IMR-90 (cell line): ENCODE results near the gene NUDT7. TPM values are rescaled to one million over a fixed set of nuclear protein-coding genes. Genes with fewer than 3 reads are reported as not detected.

Source experiments
- ATAC-seq: fragments of 200-7000 bp; cut with Tn5 transposase; 2 replicates; pipeline ENCODE4 v1.9.1; 2020; ENCODE audit warnings: low read depth, mild to moderate bottlenecking, moderate library complexity
- BruUV-seq: library from RNA; stranded (reverse); fragments of 400-500 nt; replicated peaks from 2 replicates; lab custom pipeline; 2021; lab: Mats Ljungman, UMichigan
- CTCF ChIA-PET: fragments of 300-600 bp; formaldehyde crosslinking; extraction: SDS; loops from one replicate; lab custom pipeline; 2021; ENCODE audit warnings: antibody characterized with exemption; lab: Yijun Ruan, JAX
- POLR2A ChIA-PET: fragments of 300-600 bp; sonication (Branson Sonifier 250); formaldehyde crosslinking; loops from one replicate; lab custom pipeline; 2022; ENCODE audit warnings: antibody characterized with exemption; ENCODE audit not compliant: unreplicated experiment; lab: Charles Lee
- DNase-seq: peaks from one replicate; pipeline ENCODE4 v3.0.0; 2013
- H2AFZ ChIP-seq: replicated peaks from 2 replicates; pipeline ENCODE3; 2013; ENCODE audit warnings: low read length, mild to moderate bottlenecking; ENCODE audit not compliant: poor library complexity
- H2AK5ac ChIP-seq: 2 replicates; pipeline ENCODE4 v1.6.1; 2013; ENCODE audit warnings: low read depth, low read length, inconsistent platforms
- H2AK9ac ChIP-seq: replicated peaks from 2 replicates; pipeline ENCODE3; 2013; ENCODE audit warnings: mild to moderate bottlenecking, low read depth, low read length, moderate library complexity; ENCODE audit not compliant: poor library complexity
- H2BK120ac ChIP-seq: 2 replicates; pipeline ENCODE4 v1.6.1; 2013; ENCODE audit warnings: low read depth, low read length, inconsistent platforms
- H2BK15ac ChIP-seq: 3 replicates; pipeline ENCODE4 v1.6.1; 2013; ENCODE audit warnings: low read depth, low read length, inconsistent platforms
- H2BK20ac ChIP-seq: 2 replicates; pipeline ENCODE4 v1.6.1; 2013; ENCODE audit warnings: low read depth, mild to moderate bottlenecking, inconsistent platforms, low read length, moderate library complexity
- H2BK5ac ChIP-seq: 2 replicates; pipeline ENCODE4 v1.6.1; 2013; ENCODE audit warnings: mild to moderate bottlenecking, low read depth, low read length, inconsistent platforms; ENCODE audit not compliant: poor library complexity, severe bottlenecking
- H3K14ac ChIP-seq: replicated peaks from 2 replicates; pipeline ENCODE4 v1.6.1; 2013; ENCODE audit warnings: low read depth, low read length, inconsistent platforms
- H3K18ac ChIP-seq: 2 replicates; pipeline ENCODE4 v1.6.1; 2013; ENCODE audit warnings: low read depth, low read length, control low read depth
- H3K23ac ChIP-seq: 2 replicates; pipeline ENCODE4 v1.6.1; 2013; ENCODE audit warnings: low read depth, low read length, inconsistent platforms
- H3K27ac ChIP-seq: 2 replicates; pipeline ENCODE4 v1.5.1; 2013; ENCODE audit warnings: mild to moderate bottlenecking, control low read depth, low read length; ENCODE audit not compliant: insufficient read depth
- H3K27me3 ChIP-seq: 2 replicates; pipeline ENCODE4 v1.6.1; 2013; ENCODE audit warnings: low read length; ENCODE audit not compliant: control insufficient read depth, insufficient read depth
- H3K36me3 ChIP-seq: 2 replicates; pipeline ENCODE4 v1.6.1; 2013; ENCODE audit warnings: low read length, mixed read lengths; ENCODE audit not compliant: control insufficient read depth, insufficient read depth
- H3K4ac ChIP-seq: 2 replicates; pipeline ENCODE4 v1.6.1; 2013; ENCODE audit warnings: low read depth, low read length, inconsistent platforms
- H3K4me1 ChIP-seq: 2 replicates; pipeline ENCODE4 v1.6.1; 2013; ENCODE audit warnings: low read length, mixed read lengths; ENCODE audit not compliant: control insufficient read depth, insufficient read depth
- H3K4me2 ChIP-seq: 2 replicates; pipeline ENCODE4 v1.6.1; 2013; ENCODE audit warnings: low read depth, mild to moderate bottlenecking, control low read depth, low read length, moderate library complexity
- H3K4me3 ChIP-seq: 2 replicates; pipeline ENCODE4 v1.5.1; 2013; ENCODE audit warnings: low read depth, mild to moderate bottlenecking, control low read depth, low read length, moderate library complexity; ENCODE audit not compliant: insufficient read depth
- H3K56ac ChIP-seq: 2 replicates; pipeline ENCODE4 v1.6.1; 2013; ENCODE audit warnings: low read length, inconsistent platforms; ENCODE audit not compliant: insufficient read depth; ENCODE audit errors: extremely low read depth
- H3K79me1 ChIP-seq, 2 experiments: 2 replicates each; pipeline ENCODE4 v1.6.1; 2013; ENCODE audit warnings: low read length in 2 of 2, inconsistent platforms in 1 of 2, low read depth in 1 of 2
- H3K9ac ChIP-seq: 2 replicates; pipeline ENCODE4 v1.6.1; 2013; ENCODE audit warnings: low read depth, low read length, control low read depth
- H3K9me1 ChIP-seq: 2 replicates; pipeline ENCODE4 v1.6.1; 2013; ENCODE audit warnings: low read length, inconsistent platforms; ENCODE audit not compliant: insufficient read depth
- H3K9me3 ChIP-seq: 2 replicates; pipeline ENCODE4 v1.6.1; 2013; ENCODE audit warnings: low read length; ENCODE audit not compliant: control insufficient read depth, insufficient read depth
- H4K20me1 ChIP-seq: 2 replicates; pipeline ENCODE4 v1.6.1; 2013; ENCODE audit warnings: low read length, inconsistent platforms; ENCODE audit not compliant: insufficient read depth
- H4K5ac ChIP-seq: 2 replicates; pipeline ENCODE4 v1.6.1; 2013; ENCODE audit warnings: mild to moderate bottlenecking, low read depth, low read length, control low read depth
- H4K8ac ChIP-seq, 2 experiments: 2 replicates each; pipeline ENCODE4 v1.6.1; 2013; ENCODE audit warnings: low read depth in 2 of 2, low read length in 2 of 2, control low read depth in 1 of 2, inconsistent platforms in 1 of 2
- H4K91ac ChIP-seq: 2 replicates; pipeline ENCODE4 v1.6.1; 2013; ENCODE audit warnings: low read depth, low read length, inconsistent platforms; ENCODE audit not compliant: insufficient read depth
- CEBPB ChIP-seq: IDR thresholded peaks from 2 replicates; pipeline ENCODE4 v1.6.1; 2012; ENCODE audit warnings: low read depth, low read length, improper control_type of control experiment
- NFE2L2 ChIP-seq: fragments of 150-350 bp; IDR thresholded peaks from 2 replicates; pipeline ENCODE4 v1.6.1; 2016; ENCODE audit warnings: low read depth, mild to moderate bottlenecking, low read length
- WGBS, 2 experiments: methylation state at CpG; one replicate each; pipeline versions ENCODE4 v1.1.5 to v1.1.7; 2013; ENCODE audit warnings: missing lambda C conversion rate in 2 of 2; ENCODE audit not compliant: insufficient read length in 1 of 2; ENCODE audit errors: extremely low coverage in 2 of 2; 5-methylcytosine and 5-hydroxymethylcytosine counted together
- dilution Hi-C: fragments of 300-500 bp; cut with HindIII; formaldehyde crosslinking; loops from one replicate; pipeline ENCODE4 v1.14.3; 2018; ENCODE audit warnings: low sequenced_read_pairs; ENCODE audit not compliant: unreplicated experiment
- in situ Hi-C: fragments of 300-500 bp; cut with MboI; formaldehyde crosslinking; loops from 3 replicates; pipeline ENCODE4 v1.14.3; 2019; ENCODE audit warnings: low sequenced_read_pairs, inconsistent platforms, mixed read lengths
- intact Hi-C: fragments of 100-400 bp; cut with micrococcal nuclease; formaldehyde crosslinking; loops from 2 replicates; pipeline ENCODE4 v1.10.0; 2022
- polyA plus RNA-seq, 3 experiments: library from polyadenylated mRNA; depleted of rRNA; stranded (reverse); fragments of >200 nt; gene quantifications; 2 replicates each; pipeline ENCODE4 v1.2.3, GENCODE V29; 2012; ENCODE audit warnings: low replicate concordance in 1 of 3
- total RNA-seq: library from RNA; depleted of rRNA; stranded (reverse); fragments of >200 nt; gene quantifications from 2 replicates; pipeline ENCODE4 v1.2.3, GENCODE V29; 2012

Gene NUDT7
- total and polyA plus RNA-seq, 2 of the 4 experiments (the other 2 are of a cell fraction) = 4.3 to 6.2 TPM

DNA sequence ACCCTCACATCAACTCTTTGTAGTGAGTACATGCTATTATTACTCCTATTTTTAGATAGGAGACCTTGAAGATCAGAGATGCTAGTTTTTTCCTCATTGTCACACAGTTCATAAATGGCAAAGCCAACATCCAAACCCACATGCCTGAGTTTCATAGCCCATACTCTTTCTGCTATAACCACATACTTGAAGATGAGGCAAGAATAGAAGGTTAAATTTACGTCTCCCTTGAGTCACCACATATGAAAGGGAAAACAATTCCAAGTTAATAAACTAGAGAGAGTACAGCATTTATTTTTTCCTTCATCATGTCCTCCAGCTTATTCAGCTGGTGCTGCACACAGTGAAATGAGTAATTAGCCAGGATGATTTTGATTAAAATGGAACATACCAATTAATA, 23.7 kb downstream of the NUDT7 start:
- no peak overlapping the region for H2AFZ ChIP-seq
- H2BK15ac ChIP-seq = no peak overlapping the region; the same call in 2 of the 3 replicates
- no peak overlapping the region for H4K8ac ChIP-seq
- no peaks in the 10 kb centered on the region for H3K36me3 ChIP-seq
- H3K18ac ChIP-seq = no peak overlapping the region
- H4K5ac ChIP-seq = no peak overlapping the region
- H3K4me3 ChIP-seq = no peak overlapping the region
- no peak overlapping the region for H3K4ac ChIP-seq
- dilution Hi-C loops (no loop called here), intact Hi-C loops (no loop called here), in situ Hi-C loops (no loop called here)
- ChIA-PET CTCF (no interaction called here), POLR2A (no interaction called here)
- H3K79me1 ChIP-seq = no peaks in the 10 kb centered on the region
- H3K9me1 ChIP-seq = no peaks in the 10 kb centered on the region
- peaks cover 6% of the 10 kb centered on the region for H3K4me1 ChIP-seq
- no peaks in the 10 kb centered on the region for H3K9me3 ChIP-seq
- H2BK20ac ChIP-seq = no peak overlapping the region
- no TSS peak for BruUV-seq
- no peak overlapping the region for H2BK5ac ChIP-seq
- H3K4me2 ChIP-seq = peak overlapping the region; percentile 14; the same call in 1 of the 2 replicates
- no peak overlapping the region for H3K27ac ChIP-seq
- H3K14ac ChIP-seq = no peak overlapping the region
- H4K20me1 ChIP-seq = no peaks in the 10 kb centered on the region
- no CpG with 5 or more reads among the region's 1 CpG for WGBS, 2 experiments
- H4K91ac ChIP-seq = no peak overlapping the region
- peak; percentile 70 for TF ChIP-seq CEBPB
- TF ChIP-seq NFE2L2 = no peak
- H2AK9ac ChIP-seq = no peak overlapping the region
- H2BK120ac ChIP-seq = no peak overlapping the region
- ATAC-seq (peak; percentile 78), DNase-seq (peak; percentile 62)
- no peak overlapping the region for H3K56ac ChIP-seq
- peaks cover 9% of the 10 kb centered on the region for H3K27me3 ChIP-seq
- no peak overlapping the region for H2AK5ac ChIP-seq
- H3K23ac ChIP-seq = no peak overlapping the region
- H3K9ac ChIP-seq = no peak overlapping the region
